ENCODE measurements around the gene ADCY2. TPM values are rescaled to one million over a fixed set of nuclear protein-coding genes. Genes with fewer than 3 reads are reported as not detected.

Gene ADCY2
- total and polyA plus RNA-seq, 3 experiments from 2014 or later: not detected

- Histone ChIP-seq H3K27ac (ENCODE audit: low read depth, low read length) (no peak overlapping the region), H3K27me3 (ENCODE audit: insufficient read depth, low read length, poor library complexity, severe bottlenecking) (no peaks in the 10 kb centered on the region), H3K4me3 (ENCODE audit: low read length) (no peak overlapping the region), H3K9me3 (ENCODE audit: low read length) (no peaks in the 10 kb centered on the region), H3K4me1 (ENCODE audit: insufficient read depth, low read length) (no peaks in the 10 kb centered on the region), H3K36me3 (ENCODE audit: insufficient read depth, low read length) (no peaks in the 10 kb centered on the region)
- CTCF ChIA-PET: interaction anchor here (1.4 kb wide), 1 partner anchor 11 kb away, joined by 3 read pairs; no protein-coding TSS in a partner anchor
- H3K36me3 Mint-ChIP-seq: no peaks in the 10 kb centered on the region
- no peak overlapping the region for H3K4me3 Mint-ChIP-seq
- POLR2A ChIA-PET: no interaction called here
- peaks cover 0 to 6% (median 0%) of the 10 kb centered on the region in 5 donors for H3K9me3 Mint-ChIP-seq
- no peak for DNase-seq
- H3K27ac Mint-ChIP-seq: no peak overlapping the region
- no peaks in the 10 kb centered on the region for H3K4me1 Mint-ChIP-seq
- H3K27me3 Mint-ChIP-seq: peaks cover 0 to 1% of the 10 kb centered on the region in 2 donors
These were observed 40.6 kb downstream of the ADCY2 start for GRCh38 chr5:7436521-7436920.

GRCh38 chr5:7437836-7438235, 41.9 kb downstream of the ADCY2 start:
- Mint-ChIP-seq H3K9me3 (peaks cover 0 to 6% (median 0%) of the 10 kb centered on the region in 5 donors), H3K36me3 (no peaks in the 10 kb centered on the region), H3K27ac (no peak overlapping the region), H3K27me3 (peaks cover 0 to 1% of the 10 kb centered on the region in 2 donors), H3K4me1 (no peaks in the 10 kb centered on the region), H3K4me3 (no peak overlapping the region)
- H3K27ac ChIP-seq (ENCODE audit: low read depth, low read length): no peak overlapping the region
- H3K4me3 ChIP-seq (ENCODE audit: low read length): no peak overlapping the region
- DNase-seq: no peak
- no peaks in the 10 kb centered on the region for H3K36me3 ChIP-seq (ENCODE audit: insufficient read depth, low read length)
- CTCF ChIA-PET: no interaction called here
- no peaks in the 10 kb centered on the region for H3K4me1 ChIP-seq (ENCODE audit: insufficient read depth, low read length)
- no peaks in the 10 kb centered on the region for H3K9me3 ChIP-seq (ENCODE audit: low read length)
- H3K27me3 ChIP-seq (ENCODE audit: insufficient read depth, low read length, poor library complexity, severe bottlenecking): no peaks in the 10 kb centered on the region
- POLR2A ChIA-PET: no interaction called here

GRCh38 chr5:7445068-7445467, 49.1 kb downstream of the ADCY2 start:
- no peaks in the 10 kb centered on the region for H3K9me3 ChIP-seq (ENCODE audit: low read length)
- DNase-seq: no peak
- no peaks in the 10 kb centered on the region for H3K4me1 ChIP-seq (ENCODE audit: insufficient read depth, low read length)
- peaks cover 0 to 6% (median 2%) of the 10 kb centered on the region in 5 donors for H3K9me3 Mint-ChIP-seq
- peaks cover 0 to 1% of the 10 kb centered on the region in 2 donors for H3K27me3 Mint-ChIP-seq
- H3K36me3 ChIP-seq (ENCODE audit: insufficient read depth, low read length): no peaks in the 10 kb centered on the region
- no peak overlapping the region for H3K4me3 Mint-ChIP-seq
- no peaks in the 10 kb centered on the region for H3K27me3 ChIP-seq (ENCODE audit: insufficient read depth, low read length, poor library complexity, severe bottlenecking)
- no peaks in the 10 kb centered on the region for H3K4me1 Mint-ChIP-seq
- ChIA-PET POLR2A (no interaction called here), CTCF (no interaction called here)
- H3K4me3 ChIP-seq (ENCODE audit: low read length): no peak overlapping the region
- H3K36me3 Mint-ChIP-seq: no peaks in the 10 kb centered on the region
- no peak overlapping the region for H3K27ac ChIP-seq (ENCODE audit: low read depth, low read length)
- no peak overlapping the region for H3K27ac Mint-ChIP-seq

GRCh38 chr5:7445831-7446230, 49.9 kb downstream of the ADCY2 start:
- H3K36me3 ChIP-seq (ENCODE audit: insufficient read depth, low read length): no peaks in the 10 kb centered on the region

GRCh38 chr5:7446913-7447312, 51.0 kb downstream of the ADCY2 start:
- H3K9me3 ChIP-seq (ENCODE audit: low read length): no peaks in the 10 kb centered on the region
- no peaks in the 10 kb centered on the region for H3K4me1 ChIP-seq (ENCODE audit: insufficient read depth, low read length)
- H3K27ac ChIP-seq (ENCODE audit: low read depth, low read length): no peak overlapping the region
- H3K4me3 ChIP-seq (ENCODE audit: low read length): no peak overlapping the region
- POLR2A ChIA-PET: no interaction called here
- H3K36me3 ChIP-seq (ENCODE audit: insufficient read depth, low read length): no peaks in the 10 kb centered on the region
- Mint-ChIP-seq H3K36me3 (no peaks in the 10 kb centered on the region), H3K27me3 (peaks cover 0 to 1% of the 10 kb centered on the region in 2 donors), H3K27ac (no peak overlapping the region), H3K9me3 (peaks cover 0 to 3% (median 0%) of the 10 kb centered on the region in 5 donors), H3K4me1 (no peaks in the 10 kb centered on the region), H3K4me3 (no peak overlapping the region)
- DNase-seq: no peak
- CTCF ChIA-PET: interaction anchor here (1.1 kb wide), 1 partner anchor 10 kb away, joined by 3 read pairs; no protein-coding TSS in a partner anchor
- no peaks in the 10 kb centered on the region for H3K27me3 ChIP-seq (ENCODE audit: insufficient read depth, low read length, poor library complexity, severe bottlenecking)

More at GRCh38 chr5:7445831-7446230, 49.9 kb downstream of the ADCY2 start:
- no peaks in the 10 kb centered on the region for H3K4me1 ChIP-seq (ENCODE audit: insufficient read depth, low read length)
- no peaks in the 10 kb centered on the region for H3K9me3 ChIP-seq (ENCODE audit: low read length)
- Mint-ChIP-seq H3K36me3 (no peaks in the 10 kb centered on the region), H3K9me3 (peaks cover 0 to 3% (median 0%) of the 10 kb centered on the region in 5 donors), H3K27me3 (peaks cover 0 to 1% of the 10 kb centered on the region in 2 donors), H3K27ac (no peak overlapping the region), H3K4me1 (no peaks in the 10 kb centered on the region), H3K4me3 (no peak overlapping the region)
- H3K4me3 ChIP-seq (ENCODE audit: low read length): no peak overlapping the region
- H3K27me3 ChIP-seq (ENCODE audit: insufficient read depth, low read length, poor library complexity, severe bottlenecking): no peaks in the 10 kb centered on the region
- ChIA-PET CTCF (no interaction called here), POLR2A (no interaction called here)
- H3K27ac ChIP-seq (ENCODE audit: low read depth, low read length): no peak overlapping the region
- no peak for DNase-seq

GRCh38 chr5:7453947-7454346, 58.0 kb downstream of the ADCY2 start:
- no peaks in the 10 kb centered on the region for H3K36me3 ChIP-seq (ENCODE audit: insufficient read depth, low read length)
- no peak overlapping the region for H3K27ac ChIP-seq (ENCODE audit: low read depth, low read length)
- no peak for DNase-seq
- no peaks in the 10 kb centered on the region for H3K4me1 ChIP-seq (ENCODE audit: insufficient read depth, low read length)
- H3K4me3 Mint-ChIP-seq: no peak overlapping the region
- H3K27me3 Mint-ChIP-seq: peaks cover 0 to 3% of the 10 kb centered on the region in 2 donors
- H3K36me3 Mint-ChIP-seq: no peaks in the 10 kb centered on the region
- H3K4me3 ChIP-seq (ENCODE audit: low read length): no peak overlapping the region
- H3K4me1 Mint-ChIP-seq: no peaks in the 10 kb centered on the region
- POLR2A ChIA-PET: no interaction called here
- no peaks in the 10 kb centered on the region for H3K9me3 ChIP-seq (ENCODE audit: low read length)
- CTCF ChIA-PET: no interaction called here
- H3K27ac Mint-ChIP-seq: no peak overlapping the region
- H3K9me3 Mint-ChIP-seq: peaks cover 0 to 6% (median 4%) of the 10 kb centered on the region in 5 donors
- H3K27me3 ChIP-seq (ENCODE audit: insufficient read depth, low read length, poor library complexity, severe bottlenecking): no peaks in the 10 kb centered on the region

GRCh38 chr5:7456206-7456605, 60.3 kb downstream of the ADCY2 start:
- Mint-ChIP-seq H3K9me3 (peaks cover 0 to 6% (median 4%) of the 10 kb centered on the region in 5 donors), H3K4me1 (no peaks in the 10 kb centered on the region), H3K4me3 (no peak overlapping the region), H3K36me3 (no peaks in the 10 kb centered on the region), H3K27me3 (peaks cover 0 to 3% of the 10 kb centered on the region in 2 donors), H3K27ac (no peak overlapping the region)
- no peak for DNase-seq
- POLR2A ChIA-PET: no interaction called here
- CTCF ChIA-PET: no interaction called here
- Histone ChIP-seq H3K27ac (ENCODE audit: low read depth, low read length) (no peak overlapping the region), H3K36me3 (ENCODE audit: insufficient read depth, low read length) (no peaks in the 10 kb centered on the region), H3K9me3 (ENCODE audit: low read length) (no peaks in the 10 kb centered on the region), H3K4me3 (ENCODE audit: low read length) (no peak overlapping the region), H3K4me1 (ENCODE audit: insufficient read depth, low read length) (no peaks in the 10 kb centered on the region), H3K27me3 (ENCODE audit: insufficient read depth, low read length, poor library complexity, severe bottlenecking) (no peaks in the 10 kb centered on the region)

GRCh38 chr5:7461371-7461770, 65.4 kb downstream of the ADCY2 start:
- no peaks in the 10 kb centered on the region for H3K27me3 ChIP-seq (ENCODE audit: insufficient read depth, low read length, poor library complexity, severe bottlenecking)
- H3K36me3 Mint-ChIP-seq: no peaks in the 10 kb centered on the region
- ChIA-PET POLR2A (no interaction called here), CTCF (no interaction called here)
- H3K4me3 ChIP-seq (ENCODE audit: low read length): no peak overlapping the region
- H3K9me3 ChIP-seq (ENCODE audit: low read length): no peaks in the 10 kb centered on the region
- H3K36me3 ChIP-seq (ENCODE audit: insufficient read depth, low read length): no peaks in the 10 kb centered on the region
- no peak overlapping the region for H3K27ac ChIP-seq (ENCODE audit: low read depth, low read length)
- H3K9me3 Mint-ChIP-seq: peaks cover 0 to 2% (median 0%) of the 10 kb centered on the region in 5 donors
- H3K4me1 Mint-ChIP-seq: no peaks in the 10 kb centered on the region
- no peaks in the 10 kb centered on the region for H3K4me1 ChIP-seq (ENCODE audit: insufficient read depth, low read length)
- H3K27me3 Mint-ChIP-seq: peaks cover 0 to 3% of the 10 kb centered on the region in 2 donors
- no peak overlapping the region for H3K27ac Mint-ChIP-seq
- DNase-seq: no peak
- no peak overlapping the region for H3K4me3 Mint-ChIP-seq

- Histone ChIP-seq H3K27me3 (ENCODE audit: insufficient read depth, low read length, poor library complexity, severe bottlenecking) (no peaks in the 10 kb centered on the region), H3K4me3 (ENCODE audit: low read length) (no peak overlapping the region), H3K4me1 (ENCODE audit: insufficient read depth, low read length) (no peaks in the 10 kb centered on the region), H3K36me3 (ENCODE audit: insufficient read depth, low read length) (no peaks in the 10 kb centered on the region), H3K9me3 (ENCODE audit: low read length) (no peaks in the 10 kb centered on the region), H3K27ac (ENCODE audit: low read depth, low read length) (no peak overlapping the region)
- CTCF ChIA-PET: no interaction called here
- Mint-ChIP-seq H3K9me3 (peaks cover 0 to 2% (median 0%) of the 10 kb centered on the region in 5 donors), H3K4me1 (no peaks in the 10 kb centered on the region), H3K36me3 (no peaks in the 10 kb centered on the region), H3K27me3 (peaks cover 0 to 3% of the 10 kb centered on the region in 2 donors), H3K4me3 (no peak overlapping the region), H3K27ac (no peak overlapping the region)
- DNase-seq: no peak
- POLR2A ChIA-PET: no interaction called here
These were observed 66.8 kb downstream of the ADCY2 start for GRCh38 chr5:7462758-7463157.
